Measurements from ENCODE around the gene MED7. TPM values are rescaled to one million over a fixed set of nuclear protein-coding genes. Genes with fewer than 3 reads are reported as not detected.

Gene MED7
- total and polyA plus RNA-seq, 2 of the 8 experiments (the other 6 are each of a cell fraction or from before 2014, with no cell fraction given): 6.9 to 9.5 TPM

GRCh38 chr5:157106630-157107461 lies 35.8 kb downstream of the MED7 start:
- H2AFZ ChIP-seq (ENCODE audit: low read length): 0 out of 2 replicates have a peak overlapping the region, but pooled peaks have one; percentile 49
- H3K4me2 ChIP-seq (ENCODE audit: insufficient read depth in 1 of 2, low read depth in 2 of 2, low read length in 2 of 2): no peak overlapping the region
- H3K23ac ChIP-seq (ENCODE audit: insufficient read length): no peak overlapping the region
- no peak overlapping the region for H2AK5ac ChIP-seq (ENCODE audit: low read depth, low read length)
- no peak for DNase-seq (ENCODE audit: low read depth in 1 of 2, low spot score in 2 of 2)
- no peak overlapping the region for H2BK12ac ChIP-seq (ENCODE audit: low read depth, low read length)
- WGBS, 2 experiments (ENCODE audit: extremely low coverage in 1 of 2, insufficient coverage in 1 of 2, insufficient read length in 1 of 2, insufficient replicate concordance in 2 of 2, low coverage in 1 of 2, low lambda C conversion rate in 2 of 2, missing lambda C conversion rate in 1 of 2): 92% methylated on average over 14 of the region's 14 CpGs; no CpG with 5 or more reads in 1 of the 2 experiments
- H3K14ac ChIP-seq (ENCODE audit: insufficient read length): no peak overlapping the region
- H3K4me1 ChIP-seq (replicated peaks in 1 of 4; ENCODE audit: control insufficient read depth in 3 of 4, insufficient read depth in 4 of 4, low read length in 3 of 4): no peaks in the 10 kb centered on the region
- H4K91ac ChIP-seq (replicated peaks; ENCODE audit: insufficient read length, low read length): no peak overlapping the region
- H3K27ac ChIP-seq (ENCODE audit: low read depth, low read length): no peak overlapping the region
- no peak overlapping the region for H2BK5ac ChIP-seq (ENCODE audit: low read depth, low read length)
- no peaks in the 10 kb centered on the region for H3K23me2 ChIP-seq (ENCODE audit: low read depth, low read length)
- H3K4ac ChIP-seq (replicated peaks; ENCODE audit: insufficient read length, low read depth, low read length): no peak overlapping the region
- H2BK15ac ChIP-seq (ENCODE audit: low read length): no peak overlapping the region
- no peak overlapping the region for H4K8ac ChIP-seq (ENCODE audit: extremely low read depth, insufficient read depth, low read length)
- no peaks in the 10 kb centered on the region for H4K20me1 ChIP-seq (replicated peaks in 1 of 2; ENCODE audit: control insufficient read depth in 1 of 2, insufficient read depth in 2 of 2, low read length in 2 of 2)
- no peak for FAIRE-seq
- H3K56ac ChIP-seq (replicated peaks; ENCODE audit: insufficient read length, low read depth, low read length): no peak overlapping the region
- ChIA-PET POLR2A (ENCODE audit: partially characterized antibody) (no interaction called here), CTCF (ENCODE audit: partially characterized antibody) (no interaction called here)
- no peak overlapping the region for H2BK20ac ChIP-seq (ENCODE audit: low read length)
- H2BK120ac ChIP-seq (replicated peaks; ENCODE audit: low read depth, low read length): no peak overlapping the region
- H3K9ac ChIP-seq (replicated peaks in 1 of 4; ENCODE audit: extremely low read depth in 1 of 4, low read depth in 3 of 4, low read length in 3 of 4): no peak overlapping the region
- H3K36me3 ChIP-seq (ENCODE audit: control insufficient read depth in 2 of 4, insufficient read depth in 4 of 4, low read length in 3 of 4): no peaks in the 10 kb centered on the region
- H3K4me3 ChIP-seq (ENCODE audit: extremely low read depth in 1 of 4, insufficient read depth in 2 of 4, low read depth in 3 of 4, low read length in 4 of 4): no peak overlapping the region
- H3K27me3 ChIP-seq (replicated peaks in 1 of 4; ENCODE audit: control insufficient read depth in 3 of 4, extremely low read depth in 1 of 4, insufficient read depth in 3 of 4, low read length in 3 of 4): no peaks in the 10 kb centered on the region
- H4K5ac ChIP-seq (ENCODE audit: insufficient read length, low read depth, low read length): no peak overlapping the region
- H3K79me1 ChIP-seq (ENCODE audit: low read depth, low read length): no peaks in the 10 kb centered on the region
- H3K18ac ChIP-seq (ENCODE audit: extremely low read depth, low read length): no peak overlapping the region
- no peaks in the 10 kb centered on the region for H3K9me3 ChIP-seq (ENCODE audit: insufficient read depth in 2 of 2, low read depth in 1 of 2, low read length in 1 of 2)
- no peaks in the 10 kb centered on the region for H3K79me2 ChIP-seq (ENCODE audit: control insufficient read depth in 1 of 2, insufficient read depth in 2 of 2, low read length in 2 of 2)
- TF ChIP-seq PHF8 (conservative IDR thresholded peaks at IDR 0.05; ENCODE audit: low read depth, low read length) (no peak), POLR2AphosphoS5 (IDR thresholded peaks at IDR 0.05; ENCODE audit: low read depth, low read length) (no peak), JUND (IDR thresholded peaks at IDR 0.05; ENCODE audit: low read length) (no peak), ZNF274 (IDR thresholded peaks at IDR 0.05; ENCODE audit: borderline replicate concordance, extremely low read depth, low read length) (no peak), HDAC2 (IDR thresholded peaks at IDR 0.05; ENCODE audit: borderline replicate concordance in 1 of 2, low read depth in 2 of 2, low read length in 2 of 2) (no peak), NANOG (IDR thresholded peaks at IDR 0.05; ENCODE audit: insufficient read depth, low read depth, low read length, poor library complexity, severe bottlenecking) (no peak), KDM1A (IDR thresholded peaks at IDR 0.05; ENCODE audit: borderline replicate concordance, low read length) (no peak), CTBP2 (IDR thresholded peaks at IDR 0.05; ENCODE audit: borderline replicate concordance, insufficient read depth, insufficient read length, low read length) (no peak), SIRT6 (IDR thresholded peaks at IDR 0.05; ENCODE audit: low read length) (no peak), HDAC6 (IDR thresholded peaks at IDR 0.05; ENCODE audit: low read depth, low read length) (no peak), ATF3 (IDR thresholded peaks at IDR 0.05; ENCODE audit: insufficient read depth, low read depth, low read length) (no peak), KDM5A (IDR thresholded peaks at IDR 0.05; ENCODE audit: low read length) (no peak)
